Calu3 (cell line): Measurements from ENCODE around the gene NPHP1. TPM values are rescaled to one million over a fixed set of nuclear protein-coding genes. Genes with fewer than 3 reads are reported as not detected.
"Not testable (repeated sequence)": the region's sequence is repeated elsewhere in the genome, so short reads cannot be mapped to it uniquely, and the experiment has no call there.

Experiments used
- BruUV-seq: library from RNA; stranded (reverse); fragments of 400-500 nt; replicated peaks from 2 replicates; lab custom pipeline; 2021; lab: Mats Ljungman, UMichigan
- CTCF ChIA-PET: fragments of 300-600 bp; sonication (Branson Sonifier 250); formaldehyde crosslinking; loops from one replicate; lab custom pipeline; 2022; ENCODE audit warnings: antibody characterized with exemption; lab: Charles Lee
- DNase-seq: peaks from one replicate; pipeline ENCODE4 v3.0.0; 2022
- H3K27ac Mint-ChIP-seq: one replicate; pipeline ENCODE4 v1.8.0; 2022; ENCODE audit warnings: mixed read lengths; ENCODE audit not compliant: unreplicated experiment
- H3K27me3 Mint-ChIP-seq: one replicate; pipeline ENCODE4 v1.8.0; 2022; ENCODE audit warnings: mixed read lengths; ENCODE audit not compliant: unreplicated experiment
- H3K36me3 Mint-ChIP-seq: one replicate; pipeline ENCODE4 v1.8.0; 2022; ENCODE audit warnings: mild to moderate bottlenecking, moderate library complexity, mixed read lengths; ENCODE audit not compliant: insufficient read depth, unreplicated experiment
- H3K4me1 Mint-ChIP-seq: one replicate; pipeline ENCODE4 v1.8.0; 2022; ENCODE audit warnings: mild to moderate bottlenecking, low read depth, mixed read lengths; ENCODE audit not compliant: unreplicated experiment
- H3K4me3 Mint-ChIP-seq: one replicate; pipeline ENCODE4 v1.8.0; 2022; ENCODE audit warnings: mild to moderate bottlenecking, low read depth, moderate library complexity, mixed read lengths; ENCODE audit not compliant: unreplicated experiment
- H3K9me3 Mint-ChIP-seq: one replicate; pipeline ENCODE4 v1.8.0; 2022; ENCODE audit warnings: low read depth, mixed read lengths; ENCODE audit not compliant: unreplicated experiment
- intact Hi-C: fragments of 100-400 bp; cut with micrococcal nuclease; formaldehyde crosslinking; loops from one replicate; pipeline ENCODE4 v1.10.0; 2022; ENCODE audit not compliant: unreplicated experiment
- total RNA-seq: library from RNA; stranded (reverse); gene quantifications from 2 replicates; pipeline ENCODE4 v1.2.3, GENCODE V29; 2022
- TF ChIP-seq, protein P1 (sequence below): fragments of 200-600 bp; IDR thresholded peaks from one replicate; pipeline ENCODE4 v1.8.0; 2022; ENCODE audit warnings: antibody characterized with exemption; ENCODE audit not compliant: unreplicated experiment

NPHP1 gene
- total RNA-seq, 1 experiment from 2014 or later: 6.4 TPM

DNA sequence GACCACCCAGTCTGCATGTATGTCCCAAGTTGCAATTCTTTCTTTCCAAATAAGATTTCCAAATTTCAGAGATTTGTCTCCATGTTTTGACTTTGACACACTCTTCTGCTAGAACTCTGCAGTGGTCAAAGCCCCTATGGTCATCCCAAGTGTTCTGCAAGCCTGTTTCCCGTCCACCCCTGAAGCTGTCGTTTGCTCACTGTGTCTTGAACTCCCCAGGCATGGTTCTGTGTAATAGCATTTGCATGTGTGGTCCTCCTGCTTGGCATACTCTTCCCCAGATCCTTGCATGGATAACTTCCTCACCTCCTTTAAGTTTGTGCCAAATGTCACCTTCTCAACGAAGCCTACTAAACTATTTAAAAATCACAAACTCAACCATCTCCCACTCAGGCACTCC lies 11.4 kb upstream of the NPHP1 start:
- Mint-ChIP-seq H3K9me3 (peaks cover 3% of the 10 kb centered on the region), H3K36me3 (peaks cover 15% of the 10 kb centered on the region), H3K4me1 (peaks cover 11% of the 10 kb centered on the region), H3K4me3 (no peak overlapping the region), H3K27me3 (peaks cover 56% of the 10 kb centered on the region), H3K27ac (no peak overlapping the region)
- TF ChIP-seq, protein P1, sequence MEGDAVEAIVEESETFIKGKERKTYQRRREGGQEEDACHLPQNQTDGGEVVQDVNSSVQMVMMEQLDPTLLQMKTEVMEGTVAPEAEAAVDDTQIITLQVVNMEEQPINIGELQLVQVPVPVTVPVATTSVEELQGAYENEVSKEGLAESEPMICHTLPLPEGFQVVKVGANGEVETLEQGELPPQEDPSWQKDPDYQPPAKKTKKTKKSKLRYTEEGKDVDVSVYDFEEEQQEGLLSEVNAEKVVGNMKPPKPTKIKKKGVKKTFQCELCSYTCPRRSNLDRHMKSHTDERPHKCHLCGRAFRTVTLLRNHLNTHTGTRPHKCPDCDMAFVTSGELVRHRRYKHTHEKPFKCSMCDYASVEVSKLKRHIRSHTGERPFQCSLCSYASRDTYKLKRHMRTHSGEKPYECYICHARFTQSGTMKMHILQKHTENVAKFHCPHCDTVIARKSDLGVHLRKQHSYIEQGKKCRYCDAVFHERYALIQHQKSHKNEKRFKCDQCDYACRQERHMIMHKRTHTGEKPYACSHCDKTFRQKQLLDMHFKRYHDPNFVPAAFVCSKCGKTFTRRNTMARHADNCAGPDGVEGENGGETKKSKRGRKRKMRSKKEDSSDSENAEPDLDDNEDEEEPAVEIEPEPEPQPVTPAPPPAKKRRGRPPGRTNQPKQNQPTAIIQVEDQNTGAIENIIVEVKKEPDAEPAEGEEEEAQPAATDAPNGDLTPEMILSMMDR: no peak
- BruUV-seq: no TSS peak
- CTCF ChIA-PET: no interaction called here
- no peak for DNase-seq
- intact Hi-C loops: no loop called here

DNA sequence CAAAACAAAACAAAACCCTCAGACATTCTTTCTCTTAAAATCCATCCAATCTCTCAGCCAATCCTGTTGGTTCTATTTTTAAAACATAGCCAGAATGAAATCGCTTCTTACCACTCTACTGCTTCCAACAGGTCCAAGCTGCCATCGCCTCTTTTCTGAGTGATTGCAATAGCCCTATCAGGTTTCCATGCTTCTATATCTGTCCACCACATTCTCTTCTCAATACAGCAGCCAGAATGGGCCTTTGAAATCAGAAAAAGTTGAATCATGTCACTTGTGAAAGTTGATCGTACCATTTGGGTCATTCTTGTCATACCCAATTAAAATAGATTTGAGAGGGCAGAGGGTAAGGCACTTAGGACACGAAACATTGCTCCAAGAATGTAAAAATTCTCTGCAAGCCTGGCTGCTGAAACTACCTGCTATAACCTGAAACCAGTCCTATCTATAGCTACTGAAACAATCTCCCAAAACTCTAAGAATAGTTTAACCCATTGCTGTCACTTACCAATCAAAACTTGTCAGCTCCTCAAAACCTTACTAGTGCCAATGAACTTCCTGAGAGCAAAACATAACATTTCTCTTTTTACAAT lies 10.8 kb upstream of the NPHP1 start:
- H3K9me3 Mint-ChIP-seq: peaks cover 3% of the 10 kb centered on the region
- intact Hi-C loops: no loop called here
- CTCF ChIA-PET: no interaction called here

DNA sequence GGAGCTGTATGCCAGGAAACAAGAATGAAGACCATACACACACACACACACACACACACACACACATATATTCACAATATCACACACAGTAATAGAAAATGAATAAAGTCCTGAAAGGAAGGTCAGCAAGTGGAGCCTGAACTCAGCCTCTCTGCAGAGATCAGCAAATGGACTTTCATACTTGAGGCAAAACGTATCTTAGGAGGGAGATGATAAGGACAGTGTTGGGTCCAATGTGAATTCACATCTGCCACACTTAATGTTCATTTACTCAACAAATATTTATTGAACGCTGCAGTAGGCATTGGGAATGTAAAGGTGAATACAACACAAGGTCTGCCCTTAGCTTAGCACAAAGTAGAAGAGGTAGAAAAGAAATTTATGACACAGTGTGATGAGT lies 10.3 kb upstream of the NPHP1 start:
- Mint-ChIP-seq H3K9me3 (peaks cover 3% of the 10 kb centered on the region), H3K4me3 (no peak overlapping the region), H3K4me1 (peaks cover 10% of the 10 kb centered on the region), H3K27ac (no peak overlapping the region), H3K27me3 (peaks cover 56% of the 10 kb centered on the region), H3K36me3 (peaks cover 15% of the 10 kb centered on the region)
- BruUV-seq: no TSS peak
- CTCF ChIA-PET: no interaction called here
- TF ChIP-seq, protein P1: no peak
- DNase-seq: no peak
- intact Hi-C loops: no loop called here

More for the DNA sequence above, 10.8 kb upstream of the NPHP1 start:
- H3K36me3 Mint-ChIP-seq: peaks cover 15% of the 10 kb centered on the region
- DNase-seq: no peak
- BruUV-seq: no TSS peak
- no peak overlapping the region for H3K4me3 Mint-ChIP-seq
- H3K27me3 Mint-ChIP-seq: peaks cover 56% of the 10 kb centered on the region
- H3K27ac Mint-ChIP-seq: no peak overlapping the region
- TF ChIP-seq, protein P1: no peak
- peaks cover 11% of the 10 kb centered on the region for H3K4me1 Mint-ChIP-seq

DNA sequence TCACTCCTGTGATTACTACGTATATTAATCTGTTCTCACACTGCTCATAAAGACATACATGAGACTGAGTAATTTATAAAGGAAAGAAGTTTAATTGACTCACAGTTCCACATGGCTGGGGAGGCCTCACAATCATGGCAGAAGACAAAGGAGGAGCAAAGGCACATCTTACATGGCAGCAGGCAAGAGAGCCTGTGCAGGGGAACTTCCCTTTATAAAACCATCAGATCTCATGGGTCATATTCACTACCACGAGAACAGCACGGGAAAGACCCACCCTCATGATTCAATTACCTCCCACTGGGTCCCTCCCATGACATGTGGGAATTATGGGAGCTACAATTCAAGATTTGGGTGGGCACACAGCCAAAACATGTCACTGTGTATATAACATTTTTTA lies 8.7 kb upstream of the NPHP1 start:
- intact Hi-C loops, DNase-seq, H3K27ac Mint-ChIP-seq, BruUV-seq, H3K9me3 Mint-ChIP-seq, H3K4me3 Mint-ChIP-seq, CTCF ChIA-PET: not testable (repeated sequence)
- Mint-ChIP-seq H3K27me3 (peaks cover 44% of the 10 kb centered on the region), H3K4me1 (peaks cover 11% of the 10 kb centered on the region), H3K36me3 (peaks cover 25% of the 10 kb centered on the region)
